ENCODE data around the gene XXYLT1.
A peak's percentile ranks its signal among the peaks of the same experiment; 100 is the strongest.

XXYLT1 gene

DNA sequence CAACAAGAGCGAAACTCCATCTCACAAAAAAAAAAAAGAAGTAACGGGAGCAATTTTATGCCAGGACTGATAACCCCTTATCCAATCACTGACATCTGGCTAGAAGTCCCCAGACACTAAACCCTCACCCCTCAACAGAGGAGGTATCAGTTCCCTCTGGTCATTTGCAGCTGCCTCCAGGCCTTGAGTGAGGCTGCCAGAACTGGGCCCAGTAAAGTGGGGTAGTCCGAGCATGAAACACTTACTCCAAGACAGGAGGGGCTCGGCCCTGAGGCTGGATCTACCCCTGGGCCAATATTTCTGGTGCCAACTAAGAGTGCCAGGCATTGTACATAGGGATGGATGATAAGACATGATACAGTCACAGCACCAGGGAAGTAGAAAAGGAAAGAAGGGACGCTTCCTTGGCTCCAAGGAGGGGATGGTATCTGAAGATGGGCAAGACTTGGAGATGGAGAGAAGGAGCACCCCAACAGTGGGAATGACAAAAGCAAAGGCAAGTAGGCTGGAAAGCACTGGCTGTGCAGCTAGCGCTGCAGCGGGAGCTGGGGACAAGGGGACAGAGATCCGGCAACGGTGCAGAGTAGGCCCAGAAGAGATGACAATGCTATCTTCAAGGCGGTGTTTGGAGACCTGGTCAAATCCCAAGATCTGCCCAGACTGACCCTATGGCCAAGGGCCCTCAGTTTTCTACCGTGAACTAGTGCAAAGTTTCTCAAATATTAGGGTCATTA is 2.2 kb downstream of the XXYLT1 start:
- no peak overlapping the region for H3K27ac ChIP-seq (ENCODE audit: insufficient read depth in 1 of 2, low read depth in 1 of 2, low read length in 2 of 2, poor library complexity in 1 of 2, severe bottlenecking in 2 of 2)
- peaks cover 0 to 30% (median 7%) of the 10 kb centered on the region in 4 experiments for H3K36me3 ChIP-seq (ENCODE audit: control insufficient read depth in 4 of 4, insufficient read depth in 4 of 4, low read length in 3 of 4)
- H3K4me3 ChIP-seq (ENCODE audit: control insufficient read depth in 1 of 7, extremely low read depth in 1 of 7, insufficient read depth in 4 of 7, low read depth in 2 of 7, low read length in 6 of 7): peak overlapping the region in 1 of 7 experiments; percentile 81
- peaks cover 7 to 34% (median 23%) of the 10 kb centered on the region in 4 experiments for H3K4me1 ChIP-seq (ENCODE audit: control extremely low read depth in 1 of 4, control insufficient read depth in 4 of 4, insufficient read depth in 4 of 4, low read length in 3 of 4)
- WGBS (ENCODE audit: insufficient coverage): 97% methylated on average over 9 of the region's 11 CpGs
- CTCF ChIA-PET: interaction anchor here (1.8 to 4.6 kb wide), 5 partner anchors 7 to 596 kb away, joined by 4 to 87 read pairs (median 27); partner anchors contain the start of gene LSG1
- H3K27me3 ChIP-seq (replicated peaks in 2 of 5; ENCODE audit: control insufficient read depth in 4 of 5, insufficient read depth in 5 of 5, low read length in 4 of 5): no peaks in the 10 kb centered on the region
- POLR2A ChIA-PET: no interaction called here
- no peak for DNase-seq
- H3K9me3 ChIP-seq (ENCODE audit: control extremely low read depth in 1 of 5, control insufficient read depth in 4 of 5, insufficient read depth in 2 of 5, low read depth in 1 of 5, low read length in 4 of 5): no peaks in the 10 kb centered on the region

- ChIA-PET POLR2A (no interaction called here), CTCF (interaction anchor here (1.4 kb wide), 1 partner anchor 602 kb away, joined by 3 read pairs; no protein-coding TSS in a partner anchor)
- no peak overlapping the region for H3K4me3 ChIP-seq (ENCODE audit: control insufficient read depth in 1 of 7, extremely low read depth in 1 of 7, insufficient read depth in 4 of 7, low read depth in 2 of 7, low read length in 6 of 7)
- no peak for DNase-seq
- H3K9me3 ChIP-seq (ENCODE audit: control extremely low read depth in 1 of 5, control insufficient read depth in 4 of 5, insufficient read depth in 2 of 5, low read depth in 1 of 5, low read length in 4 of 5): no peaks in the 10 kb centered on the region
- no peak overlapping the region for H3K27ac ChIP-seq (ENCODE audit: insufficient read depth in 1 of 2, low read depth in 1 of 2, low read length in 2 of 2, poor library complexity in 1 of 2, severe bottlenecking in 2 of 2)
- peaks cover 0 to 34% (median 7%) of the 10 kb centered on the region in 4 experiments for H3K36me3 ChIP-seq (ENCODE audit: control insufficient read depth in 4 of 4, insufficient read depth in 4 of 4, low read length in 3 of 4)
- H3K4me1 ChIP-seq (ENCODE audit: control extremely low read depth in 1 of 4, control insufficient read depth in 4 of 4, insufficient read depth in 4 of 4, low read length in 3 of 4): peaks cover 7 to 36% (median 23%) of the 10 kb centered on the region in 4 experiments
- H3K27me3 ChIP-seq (replicated peaks in 2 of 5; ENCODE audit: control insufficient read depth in 4 of 5, insufficient read depth in 5 of 5, low read length in 4 of 5): no peaks in the 10 kb centered on the region
- 90% methylated on average over 3 of the region's 3 CpGs for WGBS (ENCODE audit: insufficient coverage)
Observed at GRCh38 chr3:195267096-195267495, 3.9 kb downstream of the XXYLT1 start.

- H3K4me1 ChIP-seq (ENCODE audit: control extremely low read depth in 1 of 4, control insufficient read depth in 4 of 4, insufficient read depth in 4 of 4, low read length in 3 of 4): peaks cover 1 to 32% (median 18%) of the 10 kb centered on the region in 4 experiments
- ChIA-PET CTCF (interaction anchor here (1.3 kb wide), 1 partner anchor 584 kb away, joined by 6 read pairs; no protein-coding TSS in a partner anchor), POLR2A (no interaction called here)
- 92% methylated on average over 2 of the region's 5 CpGs for WGBS (ENCODE audit: insufficient coverage)
- H3K27me3 ChIP-seq (replicated peaks in 2 of 5; ENCODE audit: control insufficient read depth in 4 of 5, insufficient read depth in 5 of 5, low read length in 4 of 5): no peaks in the 10 kb centered on the region
- H3K4me3 ChIP-seq (ENCODE audit: control insufficient read depth in 1 of 7, extremely low read depth in 1 of 7, insufficient read depth in 4 of 7, low read depth in 2 of 7, low read length in 6 of 7): no peak overlapping the region
- H3K27ac ChIP-seq (ENCODE audit: insufficient read depth in 1 of 2, low read depth in 1 of 2, low read length in 2 of 2, poor library complexity in 1 of 2, severe bottlenecking in 2 of 2): no peak overlapping the region
- H3K9me3 ChIP-seq (ENCODE audit: control extremely low read depth in 1 of 5, control insufficient read depth in 4 of 5, insufficient read depth in 2 of 5, low read depth in 1 of 5, low read length in 4 of 5): no peaks in the 10 kb centered on the region
- peaks cover 0 to 34% (median 7%) of the 10 kb centered on the region in 4 experiments for H3K36me3 ChIP-seq (ENCODE audit: control insufficient read depth in 4 of 4, insufficient read depth in 4 of 4, low read length in 3 of 4)
- no peak for DNase-seq
Observed at GRCh38 chr3:195266428-195266827, 4.5 kb downstream of the XXYLT1 start.

DNA sequence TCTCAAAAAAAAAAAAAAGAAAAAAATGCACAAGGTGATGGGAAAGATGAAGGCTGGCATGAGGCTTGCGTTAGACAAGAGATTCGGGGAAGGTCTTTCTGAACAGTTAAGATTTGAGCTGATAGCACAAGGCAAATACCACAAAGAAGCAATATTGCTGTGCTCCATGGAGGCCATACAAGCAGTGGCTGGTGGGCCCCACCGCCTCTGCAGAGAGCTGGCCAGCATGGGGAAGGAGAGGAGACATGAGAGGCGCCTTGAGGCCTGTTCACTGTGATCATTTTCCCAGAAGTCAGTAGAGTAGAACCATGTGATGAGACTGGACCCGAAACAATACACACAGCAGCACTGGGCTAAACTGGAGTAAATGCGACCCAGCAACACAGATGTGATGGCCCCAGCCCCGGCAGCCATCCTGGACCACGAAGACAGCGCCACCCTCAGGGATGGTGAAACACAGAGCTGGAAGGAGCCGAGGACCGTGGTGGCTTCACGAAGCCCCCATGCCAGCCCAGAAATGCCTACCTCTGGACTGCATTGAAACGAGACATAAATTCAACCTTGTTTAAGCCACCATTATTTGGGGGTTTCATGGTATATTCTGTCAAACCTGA is 5.5 kb downstream of the XXYLT1 start:
- Histone ChIP-seq H3K27ac (ENCODE audit: insufficient read depth in 1 of 2, low read depth in 1 of 2, low read length in 2 of 2, poor library complexity in 1 of 2, severe bottlenecking in 2 of 2) (no peak overlapping the region), H3K4me1 (ENCODE audit: control extremely low read depth in 1 of 4, control insufficient read depth in 4 of 4, insufficient read depth in 4 of 4, low read length in 3 of 4) (peaks cover 1 to 40% (median 24%) of the 10 kb centered on the region in 4 experiments), H3K4me3 (ENCODE audit: control insufficient read depth in 1 of 7, extremely low read depth in 1 of 7, insufficient read depth in 4 of 7, low read depth in 2 of 7, low read length in 6 of 7) (no peak overlapping the region), H3K9me3 (ENCODE audit: control extremely low read depth in 1 of 5, control insufficient read depth in 4 of 5, insufficient read depth in 2 of 5, low read depth in 1 of 5, low read length in 4 of 5) (no peaks in the 10 kb centered on the region), H3K27me3 (replicated peaks in 2 of 5; ENCODE audit: control insufficient read depth in 4 of 5, insufficient read depth in 5 of 5, low read length in 4 of 5) (no peaks in the 10 kb centered on the region), H3K36me3 (ENCODE audit: control insufficient read depth in 4 of 4, insufficient read depth in 4 of 4, low read length in 3 of 4) (peaks cover 0 to 34% (median 7%) of the 10 kb centered on the region in 4 experiments)
- POLR2A ChIA-PET: no interaction called here
- 95% methylated on average over 12 of the region's 13 CpGs for WGBS (ENCODE audit: insufficient coverage)
- no peak for DNase-seq
- CTCF ChIA-PET: interaction anchor here (1.3 kb wide), 1 partner anchor 583 kb away, joined by 6 read pairs; no protein-coding TSS in a partner anchor

DNA sequence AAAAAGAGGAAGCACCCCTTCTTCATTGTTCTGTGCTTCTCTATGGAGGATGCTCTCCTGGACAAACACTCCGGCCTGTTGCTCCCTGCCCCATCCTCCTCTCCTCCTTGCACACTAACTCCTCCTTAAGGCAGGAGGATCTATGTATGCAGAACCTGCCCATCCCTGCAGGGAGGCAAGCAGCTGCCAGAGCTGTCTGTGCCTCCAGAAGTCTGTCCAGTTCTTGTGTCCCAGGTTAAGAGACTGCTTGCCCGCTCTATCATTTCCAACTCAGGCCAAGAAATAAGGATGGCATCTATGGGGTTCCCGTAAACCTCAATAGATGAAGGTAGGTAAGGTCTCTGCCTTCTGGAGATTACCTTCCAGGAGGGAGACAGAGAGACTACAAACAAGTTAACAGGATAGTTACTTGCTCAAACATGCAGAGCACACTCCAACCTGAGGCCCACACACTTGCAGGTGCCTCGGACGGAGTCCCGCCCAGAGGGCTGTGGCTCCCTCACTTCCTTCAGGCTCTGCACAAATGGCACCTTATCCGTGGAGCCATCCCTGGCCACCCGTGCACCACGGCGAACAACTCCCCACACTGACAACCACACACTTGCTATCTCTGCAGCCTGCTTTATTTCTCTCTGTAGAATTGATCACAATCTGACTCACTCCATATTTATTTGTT is 6.9 kb downstream of the XXYLT1 start:
- H3K4me3 ChIP-seq (ENCODE audit: control insufficient read depth in 1 of 7, extremely low read depth in 1 of 7, insufficient read depth in 4 of 7, low read depth in 2 of 7, low read length in 6 of 7): no peak overlapping the region
- H3K4me1 ChIP-seq (ENCODE audit: control extremely low read depth in 1 of 4, control insufficient read depth in 4 of 4, insufficient read depth in 4 of 4, low read length in 3 of 4): peaks cover 0 to 38% (median 20%) of the 10 kb centered on the region in 4 experiments
- ChIA-PET POLR2A (interaction anchor here (1.1 kb wide), 1 partner anchor 7 kb away, joined by 3 read pairs; no protein-coding TSS in a partner anchor), CTCF (interaction anchor here (0.6 to 3.7 kb wide), 6 partner anchors 10 to 789 kb away, joined by 3 to 23 read pairs (median 3); partner anchors contain the start of gene LSG1)
- H3K36me3 ChIP-seq (ENCODE audit: control insufficient read depth in 4 of 4, insufficient read depth in 4 of 4, low read length in 3 of 4): peaks cover 0 to 32% (median 7%) of the 10 kb centered on the region in 4 experiments
- DNase-seq: peak in 2 of 3 donors; percentile 28 to 54
- no peaks in the 10 kb centered on the region for H3K9me3 ChIP-seq (ENCODE audit: control extremely low read depth in 1 of 5, control insufficient read depth in 4 of 5, insufficient read depth in 2 of 5, low read depth in 1 of 5, low read length in 4 of 5)
- H3K27me3 ChIP-seq (replicated peaks in 2 of 5; ENCODE audit: control insufficient read depth in 4 of 5, insufficient read depth in 5 of 5, low read length in 4 of 5): no peaks in the 10 kb centered on the region
- H3K27ac ChIP-seq (ENCODE audit: insufficient read depth in 1 of 2, low read depth in 1 of 2, low read length in 2 of 2, poor library complexity in 1 of 2, severe bottlenecking in 2 of 2): no peak overlapping the region
- 86% methylated on average over 10 of the region's 10 CpGs for WGBS (ENCODE audit: insufficient coverage)

DNA sequence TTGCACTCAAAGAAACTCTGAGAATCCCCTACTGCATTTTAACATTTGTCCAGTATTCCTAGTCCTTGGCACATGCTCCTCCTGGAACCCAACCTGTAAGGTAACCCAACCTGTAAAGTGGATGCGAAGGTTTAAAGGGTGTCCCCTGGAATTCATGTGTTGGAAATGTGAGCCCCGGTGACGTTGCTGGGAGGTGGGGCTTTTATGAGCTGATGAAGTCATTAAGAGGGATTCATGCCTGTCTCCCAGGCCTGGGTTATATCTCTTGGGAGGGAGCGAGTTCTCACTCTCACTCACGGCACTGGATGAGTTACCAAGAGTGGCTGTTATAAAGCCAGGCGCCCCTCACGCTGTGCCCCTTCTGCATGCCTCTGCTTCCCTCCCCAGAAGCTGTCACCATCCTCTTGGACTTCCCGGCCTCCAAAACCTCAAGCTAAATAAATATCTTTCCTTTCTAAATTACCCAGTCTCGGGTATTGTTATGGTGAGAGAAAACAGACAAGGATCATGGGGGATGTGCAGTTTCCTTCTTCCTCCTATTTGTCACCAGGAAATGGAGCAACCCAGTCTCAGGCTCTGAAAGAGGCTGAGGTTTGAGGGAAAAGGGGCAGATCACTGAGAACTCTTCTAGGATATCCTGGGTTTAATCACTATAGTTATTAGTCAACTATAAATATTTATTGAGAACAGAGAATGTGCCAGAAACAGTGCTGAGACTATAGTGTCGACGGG is 7.6 kb downstream of the XXYLT1 start:
- WGBS (ENCODE audit: insufficient coverage): 87% methylated on average over 7 of the region's 11 CpGs
- Histone ChIP-seq H3K36me3 (ENCODE audit: control insufficient read depth in 4 of 4, insufficient read depth in 4 of 4, low read length in 3 of 4) (peaks cover 0 to 25% (median 7%) of the 10 kb centered on the region in 4 experiments), H3K9me3 (ENCODE audit: control extremely low read depth in 1 of 5, control insufficient read depth in 4 of 5, insufficient read depth in 2 of 5, low read depth in 1 of 5, low read length in 4 of 5) (no peaks in the 10 kb centered on the region), H3K4me3 (ENCODE audit: control insufficient read depth in 1 of 7, extremely low read depth in 1 of 7, insufficient read depth in 4 of 7, low read depth in 2 of 7, low read length in 6 of 7) (no peak overlapping the region), H3K27ac (ENCODE audit: insufficient read depth in 1 of 2, low read depth in 1 of 2, low read length in 2 of 2, poor library complexity in 1 of 2, severe bottlenecking in 2 of 2) (no peak overlapping the region), H3K4me1 (ENCODE audit: control extremely low read depth in 1 of 4, control insufficient read depth in 4 of 4, insufficient read depth in 4 of 4, low read length in 3 of 4) (peaks cover 4 to 42% (median 26%) of the 10 kb centered on the region in 4 experiments), H3K27me3 (replicated peaks in 2 of 5; ENCODE audit: control insufficient read depth in 4 of 5, insufficient read depth in 5 of 5, low read length in 4 of 5) (no peaks in the 10 kb centered on the region)
- ChIA-PET CTCF (interaction anchor here (0.6 to 3.7 kb wide), 8 partner anchors 7 to 790 kb away, joined by 3 to 43 read pairs (median 4); partner anchors contain the start of genes LSG1 and XXYLT1), POLR2A (interaction anchor here (1.1 kb wide), 1 partner anchor 8 kb away, joined by 3 read pairs; no protein-coding TSS in a partner anchor)
- no peak for DNase-seq
